Lower leg skin (tissue), 4 donors: Measurements from ENCODE around the gene SCAMP4. TPM values are rescaled to one million over a fixed set of nuclear protein-coding genes. Genes with fewer than 3 reads are reported as not detected.

Source experiments
- DNase-seq, 2 donors: peaks; one replicate each; pipeline ENCODE4 v3.0.0-alpha.2; 2019; ENCODE audit warnings: low spot score in 2 of 2
- H3K4me3 ChIP-seq: fragments of 200-600 bp; sonication (generic); 2 replicates; pipeline ENCODE4 v1.5.1; 2017; ENCODE audit warnings: mild to moderate bottlenecking, low read depth; ENCODE audit not compliant: poor library complexity, severe bottlenecking
- CTCF ChIP-seq, 3 donors: fragments of 450-650 bp; IDR thresholded peaks; one replicate each; pipeline ENCODE4 v1.5.1; 2016; ENCODE audit warnings: antibody characterized with exemption in 3 of 3, mild to moderate bottlenecking in 3 of 3, moderate library complexity in 2 of 3
- POLR2A ChIP-seq, 2 donors: fragments of 450-650 bp; IDR thresholded peaks; one replicate each; pipeline ENCODE4 v1.6.1; 2016 to 2017; ENCODE audit warnings: antibody characterized with exemption in 2 of 2, mild to moderate bottlenecking in 1 of 2, moderate library complexity in 1 of 2
- WGBS, 2 donors: methylation state at CpG; one replicate each; pipeline ENCODE4 v1.1.5; 2018; 5-methylcytosine and 5-hydroxymethylcytosine counted together
- intact Hi-C: fragments of 100-400 bp; cut with DNase I; formaldehyde crosslinking; loops from one replicate; pipeline ENCODE4 v1.15.0; 2023; ENCODE audit warnings: low total_unique reads
- total RNA-seq, 4 donors: library from RNA; depleted of rRNA; stranded (reverse); fragments of >200 nt; gene quantifications; one replicate each; pipeline ENCODE4 v1.1.0, GENCODE V29; 2016

SCAMP4 gene
- total RNA-seq, 4 donors from 2014 or later: 108 to 119 (median 113) TPM

- intact Hi-C loops: no loop called here
- no peak for TF ChIP-seq POLR2A (IDR thresholded peaks at IDR 0.05)
- TF ChIP-seq CTCF (IDR thresholded peaks at IDR 0.05): no peak
- WGBS, 2 donors: 83 to 87% methylated on average over 17 to 19 of the region's 22 CpGs
- DNase-seq: no peak
- H3K4me3 ChIP-seq: no peak overlapping the region
These were observed 38.5 kb downstream of the SCAMP4 start for GRCh38 chr19:1943661-1944087.

GRCh38 chr19:1944088-1944915, 39.1 kb downstream of the SCAMP4 start:
- WGBS, 2 donors: 81 to 86% methylated on average over 23 to 36 of the region's 42 CpGs
- intact Hi-C loops: no loop called here
- DNase-seq: no peak
- TF ChIP-seq POLR2A (IDR thresholded peaks at IDR 0.05) (no peak), CTCF (IDR thresholded peaks at IDR 0.05) (no peak)
- no peak overlapping the region for H3K4me3 ChIP-seq

GRCh38 chr19:1944916-1945561, 39.8 kb downstream of the SCAMP4 start:
- H3K4me3 ChIP-seq: no peak overlapping the region
- TF ChIP-seq POLR2A (IDR thresholded peaks at IDR 0.05): no peak
- no peak for TF ChIP-seq CTCF (IDR thresholded peaks at IDR 0.05)
- intact Hi-C loops: no loop called here
- WGBS, 2 donors: 80 to 87% methylated on average over 13 to 16 of the region's 30 CpGs
- no peak for DNase-seq

GRCh38 chr19:1945899-1946298, 40.7 kb downstream of the SCAMP4 start:
- no peak overlapping the region for H3K4me3 ChIP-seq
- 70 to 82% methylated on average over 18 of the region's 18 CpGs for WGBS, 2 donors
- peak in 1 of 2 donors; percentile 92 for DNase-seq
- intact Hi-C loops: no loop called here
- no peak for TF ChIP-seq CTCF (IDR thresholded peaks at IDR 0.05)
- TF ChIP-seq POLR2A (IDR thresholded peaks at IDR 0.05): no peak

- intact Hi-C loops: no loop called here
- no peak for DNase-seq
- no peak overlapping the region for H3K4me3 ChIP-seq
- TF ChIP-seq CTCF (IDR thresholded peaks at IDR 0.05) (no peak), POLR2A (IDR thresholded peaks at IDR 0.05) (no peak)
- 70 to 73% methylated on average over 22 to 29 of the region's 34 CpGs for WGBS, 2 donors
These were observed 42.5 kb downstream of the SCAMP4 start for GRCh38 chr19:1947651-1948209.
